ENCODE measurements around the gene ITGA1. TPM values are rescaled to one million over a fixed set of nuclear protein-coding genes. Genes with fewer than 3 reads are reported as not detected.

The ITGA1 gene
- total and polyA plus RNA-seq, 2 of the 13 experiments (the other 11 are each of a cell fraction or from before 2014, with no cell fraction given) = 23.1 to 28.6 TPM

GRCh38 chr5:52910071-52910470 lies 122.4 kb downstream of the ITGA1 start (continued):
- TF ChIP-seq, protein P1, sequence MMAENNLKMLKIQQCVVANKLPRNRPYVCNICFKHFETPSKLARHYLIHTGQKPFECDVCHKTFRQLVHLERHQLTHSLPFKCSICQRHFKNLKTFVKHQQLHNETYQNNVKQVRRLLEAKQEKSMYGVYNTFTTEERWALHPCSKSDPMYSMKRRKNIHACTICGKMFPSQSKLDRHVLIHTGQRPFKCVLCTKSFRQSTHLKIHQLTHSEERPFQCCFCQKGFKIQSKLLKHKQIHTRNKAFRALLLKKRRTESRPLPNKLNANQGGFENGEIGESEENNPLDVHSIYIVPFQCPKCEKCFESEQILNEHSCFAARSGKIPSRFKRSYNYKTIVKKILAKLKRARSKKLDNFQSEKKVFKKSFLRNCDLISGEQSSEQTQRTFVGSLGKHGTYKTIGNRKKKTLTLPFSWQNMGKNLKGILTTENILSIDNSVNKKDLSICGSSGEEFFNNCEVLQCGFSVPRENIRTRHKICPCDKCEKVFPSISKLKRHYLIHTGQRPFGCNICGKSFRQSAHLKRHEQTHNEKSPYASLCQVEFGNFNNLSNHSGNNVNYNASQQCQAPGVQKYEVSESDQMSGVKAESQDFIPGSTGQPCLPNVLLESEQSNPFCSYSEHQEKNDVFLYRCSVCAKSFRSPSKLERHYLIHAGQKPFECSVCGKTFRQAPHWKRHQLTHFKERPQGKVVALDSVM (CRISPR knock-in tag; IDR thresholded peaks at IDR 0.05) = no peak
- TF ChIP-seq, protein P2, sequence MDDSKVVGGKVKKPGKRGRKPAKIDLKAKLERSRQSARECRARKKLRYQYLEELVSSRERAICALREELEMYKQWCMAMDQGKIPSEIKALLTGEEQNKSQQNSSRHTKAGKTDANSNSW (CRISPR knock-in tag; IDR thresholded peaks at IDR 0.05; ENCODE audit: borderline replicate concordance) = no peak
- no peak for TF ChIP-seq LBX2 (CRISPR knock-in tag; IDR thresholded peaks at IDR 0.05; ENCODE audit: borderline replicate concordance)
- no peak for TF ChIP-seq FOXM1 (CRISPR knock-in tag; IDR thresholded peaks at IDR 0.05)
- TF ChIP-seq RAD21 (CRISPR knock-in tag; IDR thresholded peaks at IDR 0.05) = no peak
- no peak for TF ChIP-seq ZNF788 (CRISPR knock-in tag; IDR thresholded peaks at IDR 0.05; ENCODE audit: borderline replicate concordance)

- ChIA-PET CTCF (ENCODE audit: low intra/inter-chr PET ratio, low total read pairs) (interaction anchor here (1.2 to 2.3 kb wide), 5 partner anchors 124 to 259 kb away, joined by 3 to 43 read pairs (median 5); partner anchors contain the start of genes ITGA1 and PELO), POLR2A (interaction anchor here (0.9 kb wide), 1 partner anchor 128 kb away, joined by 3 read pairs; the partner anchor contains the start of genes ITGA1 and PELO)
- H3K4me1 ChIP-seq (ENCODE audit: insufficient read depth, low read length) = no peaks in the 10 kb centered on the region
- no peaks in the 10 kb centered on the region; a peak in 1 of 5 replicates for H3K36me3 ChIP-seq (replicated peaks in 1 of 2; ENCODE audit: control insufficient read depth in 1 of 2, insufficient read depth in 2 of 2, low read length in 2 of 2)
- H3K9ac ChIP-seq (ENCODE audit: insufficient read depth, low read depth, low read length) = no peak overlapping the region
- H3K4me3 ChIP-seq (replicated peaks in 1 of 3; ENCODE audit: insufficient read depth in 1 of 3, low read depth in 2 of 3, low read length in 3 of 3) = peak overlapping the region; percentile 38 to 62 (median 42); a peak in 4 of 6 replicates
- BruUV-seq (replicated peaks) = no TSS peak
- H2AFZ ChIP-seq (ENCODE audit: low read length) = no peak overlapping the region
- intact Hi-C loops (cut with micrococcal nuclease; ENCODE audit: unreplicated experiment) (loop anchor here (1.0 kb wide), 3 partner anchors 47 to 222 kb away; partner anchors contain the start of genes ITGA1 and PELO), in situ Hi-C loops (cut with HindIII; ENCODE audit: extremely low pct_ligation_motif_present, low pct_unique_long_range_greater_than_20kb) (no loop called here)
- H3K9me3 ChIP-seq (ENCODE audit: low read length) = no peaks in the 10 kb centered on the region
- H4K20me1 ChIP-seq (ENCODE audit: insufficient read depth, low read length) = no peaks in the 10 kb centered on the region
- H3K4me2 ChIP-seq (ENCODE audit: low read depth, low read length) = peak overlapping the region; percentile 61
- peak; percentile 99 for ATAC-seq
- peak; percentile 79 for FAIRE-seq
- H3K79me2 ChIP-seq (ENCODE audit: insufficient read depth, low read length) = no peaks in the 10 kb centered on the region
- WGBS (ENCODE audit: low lambda C conversion rate) = 21% methylated on average over 4 of the region's 4 CpGs
- H3K27ac ChIP-seq (ENCODE audit: extremely low read length, insufficient read depth, low read length) = no peak overlapping the region
- H3K27me3 ChIP-seq (ENCODE audit: control insufficient read depth in 1 of 2, insufficient read depth in 2 of 2, low read length in 2 of 2) = no peaks in the 10 kb centered on the region
- DNase-seq (ENCODE audit: low spot score) = peak; percentile 68
- no peak for TF ChIP-seq PHF20 (CRISPR knock-in tag; IDR thresholded peaks at IDR 0.05)
- no peak for TF ChIP-seq HOXA3 (CRISPR knock-in tag; IDR thresholded peaks at IDR 0.05)
- no peak for TF ChIP-seq ZNF263 (CRISPR knock-in tag; IDR thresholded peaks at IDR 0.05)
- 0 out of 2 replicates have a peak, but pooled peaks have one; percentile 29 for TF ChIP-seq GATAD2A (CRISPR knock-in tag; IDR thresholded peaks at IDR 0.05)
- TF ChIP-seq HOMEZ (CRISPR knock-in tag; IDR thresholded peaks at IDR 0.05; ENCODE audit: low read depth) = peak; percentile 52
- TF ChIP-seq SAP130 (CRISPR knock-in tag; IDR thresholded peaks at IDR 0.05; ENCODE audit: low read depth) = 0 out of 2 replicates have a peak, but pooled peaks have one; percentile 46
- TF ChIP-seq GABPB1 (CRISPR knock-in tag; IDR thresholded peaks at IDR 0.05) = no peak
- TF ChIP-seq PAX8 (CRISPR knock-in tag; IDR thresholded peaks at IDR 0.05; ENCODE audit: borderline replicate concordance) = no peak
- TF ChIP-seq GLI4 (CRISPR knock-in tag; IDR thresholded peaks at IDR 0.05; ENCODE audit: borderline replicate concordance) = no peak
- no peak for TF ChIP-seq SETDB1 (CRISPR knock-in tag; IDR thresholded peaks at IDR 0.05; ENCODE audit: borderline replicate concordance)
- TF ChIP-seq, protein P3, sequence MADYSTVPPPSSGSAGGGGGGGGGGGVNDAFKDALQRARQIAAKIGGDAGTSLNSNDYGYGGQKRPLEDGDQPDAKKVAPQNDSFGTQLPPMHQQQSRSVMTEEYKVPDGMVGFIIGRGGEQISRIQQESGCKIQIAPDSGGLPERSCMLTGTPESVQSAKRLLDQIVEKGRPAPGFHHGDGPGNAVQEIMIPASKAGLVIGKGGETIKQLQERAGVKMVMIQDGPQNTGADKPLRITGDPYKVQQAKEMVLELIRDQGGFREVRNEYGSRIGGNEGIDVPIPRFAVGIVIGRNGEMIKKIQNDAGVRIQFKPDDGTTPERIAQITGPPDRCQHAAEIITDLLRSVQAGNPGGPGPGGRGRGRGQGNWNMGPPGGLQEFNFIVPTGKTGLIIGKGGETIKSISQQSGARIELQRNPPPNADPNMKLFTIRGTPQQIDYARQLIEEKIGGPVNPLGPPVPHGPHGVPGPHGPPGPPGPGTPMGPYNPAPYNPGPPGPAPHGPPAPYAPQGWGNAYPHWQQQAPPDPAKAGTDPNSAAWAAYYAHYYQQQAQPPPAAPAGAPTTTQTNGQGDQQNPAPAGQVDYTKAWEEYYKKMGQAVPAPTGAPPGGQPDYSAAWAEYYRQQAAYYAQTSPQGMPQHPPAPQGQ (CRISPR knock-in tag; IDR thresholded peaks at IDR 0.05; ENCODE audit: borderline replicate concordance) = no peak
Observed at GRCh38 chr5:52915176-52915875, 127.6 kb downstream of the ITGA1 start.

Measured in HepG2 (cell line).